Measurements from ENCODE around the gene NR2C2. TPM values are rescaled to one million over a fixed set of nuclear protein-coding genes. Genes with fewer than 3 reads are reported as not detected.
A peak's percentile ranks its signal among the peaks of the same experiment; 100 is the strongest.

NR2C2 gene
- total RNA-seq, 2 experiments from 2014 or later: 35.9 to 62.1 TPM

- intact Hi-C loops (cut with micrococcal nuclease; ENCODE audit: unreplicated experiment): no loop called here
- peak overlapping the region; percentile 77 for H3K4me2 ChIP-seq (ENCODE audit: low read length)
- H4K20me1 ChIP-seq (ENCODE audit: insufficient read depth, low read length): 0 out of 2 replicates have a peak, but pooled peaks cover 5% of the 10 kb centered on the region
- H3K9me3 ChIP-seq (ENCODE audit: low read length): no peaks in the 10 kb centered on the region
- TF ChIP-seq, protein P1, sequence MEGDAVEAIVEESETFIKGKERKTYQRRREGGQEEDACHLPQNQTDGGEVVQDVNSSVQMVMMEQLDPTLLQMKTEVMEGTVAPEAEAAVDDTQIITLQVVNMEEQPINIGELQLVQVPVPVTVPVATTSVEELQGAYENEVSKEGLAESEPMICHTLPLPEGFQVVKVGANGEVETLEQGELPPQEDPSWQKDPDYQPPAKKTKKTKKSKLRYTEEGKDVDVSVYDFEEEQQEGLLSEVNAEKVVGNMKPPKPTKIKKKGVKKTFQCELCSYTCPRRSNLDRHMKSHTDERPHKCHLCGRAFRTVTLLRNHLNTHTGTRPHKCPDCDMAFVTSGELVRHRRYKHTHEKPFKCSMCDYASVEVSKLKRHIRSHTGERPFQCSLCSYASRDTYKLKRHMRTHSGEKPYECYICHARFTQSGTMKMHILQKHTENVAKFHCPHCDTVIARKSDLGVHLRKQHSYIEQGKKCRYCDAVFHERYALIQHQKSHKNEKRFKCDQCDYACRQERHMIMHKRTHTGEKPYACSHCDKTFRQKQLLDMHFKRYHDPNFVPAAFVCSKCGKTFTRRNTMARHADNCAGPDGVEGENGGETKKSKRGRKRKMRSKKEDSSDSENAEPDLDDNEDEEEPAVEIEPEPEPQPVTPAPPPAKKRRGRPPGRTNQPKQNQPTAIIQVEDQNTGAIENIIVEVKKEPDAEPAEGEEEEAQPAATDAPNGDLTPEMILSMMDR (conservative IDR thresholded peaks at IDR 0.05; ENCODE audit: low read length): no peak
- TF ChIP-seq EZH2phosphoT487 (IDR thresholded peaks at IDR 0.05; ENCODE audit: borderline replicate concordance, low read depth, low read length): no peak
- no peak overlapping the region for H3K27ac ChIP-seq (ENCODE audit: low read depth, low read length, poor library complexity, severe bottlenecking)
- peaks cover 43% of the 10 kb centered on the region for H3K79me2 ChIP-seq (ENCODE audit: insufficient read depth, low read depth, low read length)
- H3K36me3 ChIP-seq (ENCODE audit: insufficient read depth, low read length): peaks cover 46% of the 10 kb centered on the region
- H3K4me3 ChIP-seq (ENCODE audit: low read depth, low read length, poor library complexity, severe bottlenecking): peak overlapping the region; percentile 96
- no TSS peak for BruUV-seq (replicated peaks)
- H3K9me2 ChIP-seq (ENCODE audit: insufficient read depth, low read length): no peaks in the 10 kb centered on the region
- peaks cover 16% of the 10 kb centered on the region for H3K4me1 ChIP-seq (ENCODE audit: insufficient read depth, low read length, poor library complexity, severe bottlenecking)
- ChIA-PET POLR2A (no interaction called here), CTCF (ENCODE audit: unreplicated experiment) (interaction anchor here (0.6 kb wide), 1 partner anchor 8 kb away, joined by 3 read pairs; no protein-coding TSS in a partner anchor)
- H2AFZ ChIP-seq (ENCODE audit: low read length): no peak overlapping the region
- DNase-seq (ENCODE audit: low spot score): no peak
Measured at GRCh38 chr3:15063238-15063637, 115.9 kb downstream of the NR2C2 start.

DNA sequence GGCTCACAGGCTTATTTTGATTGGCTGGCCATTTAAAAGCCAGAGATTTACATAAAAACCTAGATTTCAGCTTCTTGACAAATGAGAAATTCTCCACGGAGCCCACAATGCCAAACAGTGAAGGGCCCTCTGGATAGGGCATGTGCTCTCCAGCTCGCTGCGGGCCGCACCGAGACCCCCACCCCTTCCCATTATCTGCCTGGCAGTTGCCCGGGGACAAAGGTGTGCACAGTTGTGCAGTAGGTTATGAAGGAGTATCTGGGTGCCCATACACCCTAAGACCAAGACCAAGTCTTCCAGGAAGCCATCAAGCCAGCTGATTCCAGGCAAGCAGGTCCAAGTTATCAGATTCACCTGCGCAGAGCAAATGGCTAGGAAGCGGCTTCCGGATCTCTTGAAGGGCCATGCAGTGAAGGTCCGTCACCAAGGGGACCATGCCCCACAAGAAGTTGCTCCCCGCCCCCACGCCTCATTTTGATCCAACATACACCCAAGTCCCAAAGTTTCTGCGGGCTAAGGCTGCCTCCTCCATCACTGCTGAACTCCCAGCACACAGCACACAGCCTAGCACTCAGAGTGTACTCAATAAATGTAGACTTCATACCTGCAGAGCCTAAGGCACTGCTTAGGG, 116.4 kb downstream of the NR2C2 start:
- no peaks in the 10 kb centered on the region for H3K9me3 ChIP-seq (ENCODE audit: low read length)
- peaks cover 43% of the 10 kb centered on the region for H3K79me2 ChIP-seq (ENCODE audit: insufficient read depth, low read depth, low read length)
- intact Hi-C loops (cut with micrococcal nuclease; ENCODE audit: unreplicated experiment): no loop called here
- peaks cover 41% of the 10 kb centered on the region for H3K36me3 ChIP-seq (ENCODE audit: insufficient read depth, low read length)
- TF ChIP-seq, protein P1 (conservative IDR thresholded peaks at IDR 0.05; ENCODE audit: low read length): no peak
- TF ChIP-seq EZH2phosphoT487 (IDR thresholded peaks at IDR 0.05; ENCODE audit: borderline replicate concordance, low read depth, low read length): no peak
- H3K4me1 ChIP-seq (ENCODE audit: insufficient read depth, low read length, poor library complexity, severe bottlenecking): peaks cover 16% of the 10 kb centered on the region
- H3K9me2 ChIP-seq (ENCODE audit: insufficient read depth, low read length): no peaks in the 10 kb centered on the region
- 0 out of 2 replicates have a peak, but pooled peaks cover 5% of the 10 kb centered on the region for H4K20me1 ChIP-seq (ENCODE audit: insufficient read depth, low read length)
- H3K4me3 ChIP-seq (ENCODE audit: low read depth, low read length, poor library complexity, severe bottlenecking): peak overlapping the region; percentile 96
- H3K4me2 ChIP-seq (ENCODE audit: low read length): peak overlapping the region; percentile 77
- no peak for DNase-seq (ENCODE audit: low spot score)
- CTCF ChIA-PET (ENCODE audit: unreplicated experiment): interaction anchor here (0.6 kb wide), 1 partner anchor 8 kb away, joined by 3 read pairs; no protein-coding TSS in a partner anchor
- H2AFZ ChIP-seq (ENCODE audit: low read length): no peak overlapping the region
- BruUV-seq (replicated peaks): no TSS peak
- H3K27ac ChIP-seq (ENCODE audit: low read depth, low read length, poor library complexity, severe bottlenecking): no peak overlapping the region
- POLR2A ChIA-PET: interaction anchor here (1.2 to 1.7 kb wide), 3 partner anchors 15 to 35 kb away, joined by 4 to 5 read pairs (median 5); no protein-coding TSS in a partner anchor

All from OCI-LY7 (cell line).